Transverse colon (tissue), 4 donors: Measurements from ENCODE around the gene SUPT4H1. TPM values are rescaled to one million over a fixed set of nuclear protein-coding genes. Genes with fewer than 3 reads are reported as not detected.

Source experiments
- DNase-seq: peaks from one replicate; pipeline ENCODE4 v3.0.0-alpha.2; 2019
- H3K27ac ChIP-seq, 4 donors: fragments of 200-600 bp; sonication (generic); 2 replicates each; pipeline ENCODE4 v1.5.1; 2016 to 2018; ENCODE audit warnings: inconsistent platforms in 4 of 4
- H3K27me3 ChIP-seq: fragments of 200-600 bp; sonication (generic); 2 replicates; pipeline ENCODE4 v1.5.1; 2017; ENCODE audit warnings: inconsistent platforms
- H3K36me3 ChIP-seq, 4 donors: fragments of 200-600 bp; sonication (generic); 2 replicates each; pipeline ENCODE4 v1.5.1; 2017 to 2019; ENCODE audit warnings: inconsistent platforms in 4 of 4
- H3K4me1 ChIP-seq, 4 donors: fragments of 200-600 bp; sonication (generic); 2 replicates each; pipeline ENCODE4 v1.5.1; 2017 to 2020; ENCODE audit warnings: inconsistent platforms in 4 of 4
- H3K4me3 ChIP-seq, 4 donors: fragments of 200-600 bp; sonication (generic); 1 replicate in 1 of 4; 2 replicates in 3 of 4; pipeline versions ENCODE4 v1.5.1 to v1.6.1; 2017 to 2019; ENCODE audit warnings: inconsistent platforms in 4 of 4
- H3K9me3 ChIP-seq, 2 donors: fragments of 200-600 bp; sonication (generic); 2 replicates each; pipeline ENCODE4 v1.5.1; 2017 to 2019; ENCODE audit warnings: inconsistent platforms in 2 of 2
- CTCF ChIP-seq, 5 experiments: fragments of 200-600 bp in 3 of 5; fragments of 450-650 bp in 2 of 5; sonication (generic) in 3 of 5; IDR thresholded peaks; 1 replicate in 2 of 5; 2 replicates in 3 of 5; pipeline ENCODE4 v1.5.1; 2016 to 2017; ENCODE audit warnings: antibody characterized with exemption in 5 of 5, inconsistent platforms in 3 of 5, mild to moderate bottlenecking in 2 of 5, moderate library complexity in 1 of 5
- EP300 ChIP-seq: sonication (generic); formaldehyde crosslinking; IDR thresholded peaks from one replicate; pipeline ENCODE4 v1.6.1; 2017; ENCODE audit warnings: antibody characterized with exemption, low read depth
- POLR2A ChIP-seq: fragments of 450-650 bp; IDR thresholded peaks from one replicate; pipeline ENCODE4 v1.6.1; 2016; ENCODE audit warnings: antibody characterized with exemption, mild to moderate bottlenecking, moderate library complexity
- POLR2AphosphoS5 ChIP-seq, 3 donors: sonication (generic); formaldehyde crosslinking; IDR thresholded peaks; one replicate each; pipeline ENCODE4 v1.6.1; 2016; ENCODE audit warnings: antibody characterized with exemption in 3 of 3
- WGBS, 2 donors: methylation state at CpG; one replicate each; pipeline ENCODE4 v1.1.5; 2018; ENCODE audit warnings: low coverage in 1 of 2; 5-methylcytosine and 5-hydroxymethylcytosine counted together
- in situ Hi-C, 4 donors: fragments of 200-750 bp; cut with MboI; loops; one replicate each; pipeline versions ENCODE4 v1.15.0 to v1.15.1; 2017; ENCODE audit warnings: low sequenced_read_pairs in 3 of 4, low pct_ligation_motif_present in 1 of 4, low pct_unique_long_range_greater_than_20kb in 1 of 4
- intact Hi-C: fragments of 100-400 bp; cut with DNase I; formaldehyde crosslinking; loops from one replicate; pipeline ENCODE4 v1.15.1; 2023; ENCODE audit warnings: low total_unique reads
- total RNA-seq, 4 donors: library from RNA; depleted of rRNA; stranded (reverse); fragments of >200 nt; gene quantifications; one replicate each; pipeline ENCODE4 v1.1.0, GENCODE V29; 2016

The SUPT4H1 gene
- total RNA-seq, 4 donors from 2014 or later: 12.0 to 66.3 (median 40.0) TPM

- no peaks in the 10 kb centered on the region for H3K36me3 ChIP-seq
Measured at GRCh38 chr17:58375811-58376210, 23.8 kb upstream of the SUPT4H1 start.

DNA sequence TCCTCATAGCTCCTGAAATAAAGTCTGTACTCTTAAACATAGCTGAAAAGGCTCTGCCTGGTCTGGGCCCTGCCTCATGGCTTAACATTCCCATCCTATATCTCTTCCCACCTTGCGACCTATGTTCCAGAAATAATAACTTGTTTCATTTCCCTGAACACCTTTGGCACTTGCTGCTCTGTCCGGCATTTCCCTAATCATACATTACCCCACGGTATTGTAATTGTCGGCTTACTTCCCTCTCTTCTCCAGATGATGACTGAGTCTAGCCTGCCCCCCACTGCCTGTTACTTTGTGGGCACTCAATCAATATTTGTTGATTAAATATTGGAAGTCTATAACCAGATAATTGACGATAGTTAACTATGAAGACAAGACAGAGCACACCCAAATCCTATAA, 23.3 kb upstream of the SUPT4H1 start:
- peak overlapping the region; percentile 60 to 75 (median 72) for H3K27ac ChIP-seq
- intact Hi-C loops (no loop called here), in situ Hi-C loops (no loop called here)
- WGBS, 2 donors: 45 to 55% methylated on average over 5 of the region's 5 CpGs
- H3K27me3 ChIP-seq: no peaks in the 10 kb centered on the region
- TF ChIP-seq POLR2AphosphoS5 (IDR thresholded peaks at IDR 0.05) (no peak), POLR2A (no peak), CTCF (IDR thresholded peaks at IDR 0.05) (no peak), EP300 (no peak)
- no peaks in the 10 kb centered on the region for H3K9me3 ChIP-seq
- no peak overlapping the region for H3K4me3 ChIP-seq
- DNase-seq: no peak
- H3K4me1 ChIP-seq: peaks cover 0 to 56% (median 41%) of the 10 kb centered on the region in 4 donors
- no peaks in the 10 kb centered on the region for H3K36me3 ChIP-seq

More at GRCh38 chr17:58375811-58376210, 23.8 kb upstream of the SUPT4H1 start:
- WGBS, 2 donors: 66 to 73% methylated on average over 2 of the region's 2 CpGs
- Histone ChIP-seq H3K9me3 (no peaks in the 10 kb centered on the region), H3K27me3 (no peaks in the 10 kb centered on the region), H3K4me3 (no peak overlapping the region), H3K27ac (peak overlapping the region; percentile 60 to 75 (median 72)), H3K4me1 (peaks cover 0 to 54% (median 41%) of the 10 kb centered on the region in 4 donors)
- no peak for DNase-seq
- intact Hi-C loops (no loop called here), in situ Hi-C loops (no loop called here)
- TF ChIP-seq EP300 (no peak), CTCF (IDR thresholded peaks at IDR 0.05) (no peak), POLR2A (no peak), POLR2AphosphoS5 (IDR thresholded peaks at IDR 0.05) (no peak)

DNA sequence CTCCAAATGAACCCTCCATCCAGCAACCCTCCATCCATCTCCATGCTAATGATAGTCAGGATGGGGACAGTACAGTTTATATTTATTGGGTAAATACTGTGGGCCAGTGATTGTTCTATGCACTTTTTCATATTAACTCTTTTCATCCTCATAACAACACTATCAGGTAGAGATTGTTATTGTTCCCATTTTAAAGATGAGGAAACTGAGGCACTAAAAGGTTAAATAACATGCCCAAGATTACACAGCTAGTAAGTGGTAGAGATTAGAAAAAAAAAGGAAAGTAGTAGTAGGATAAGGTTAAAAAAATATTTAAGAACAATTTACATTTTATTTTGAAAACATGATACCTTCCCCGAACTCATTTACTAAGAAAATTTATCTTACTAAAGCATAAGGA, 21.9 kb upstream of the SUPT4H1 start:
- Histone ChIP-seq H3K4me1 (peaks cover 0 to 58% (median 48%) of the 10 kb centered on the region in 4 donors), H3K27ac (no peak overlapping the region), H3K9me3 (no peaks in the 10 kb centered on the region), H3K36me3 (no peaks in the 10 kb centered on the region), H3K4me3 (no peak overlapping the region), H3K27me3 (no peaks in the 10 kb centered on the region)
- 71 to 84% methylated on average over 1 of the region's 1 CpG for WGBS, 2 donors
- TF ChIP-seq EP300: no peak
- in situ Hi-C loops: no loop called here
- intact Hi-C loops: no loop called here
- DNase-seq: no peak

DNA sequence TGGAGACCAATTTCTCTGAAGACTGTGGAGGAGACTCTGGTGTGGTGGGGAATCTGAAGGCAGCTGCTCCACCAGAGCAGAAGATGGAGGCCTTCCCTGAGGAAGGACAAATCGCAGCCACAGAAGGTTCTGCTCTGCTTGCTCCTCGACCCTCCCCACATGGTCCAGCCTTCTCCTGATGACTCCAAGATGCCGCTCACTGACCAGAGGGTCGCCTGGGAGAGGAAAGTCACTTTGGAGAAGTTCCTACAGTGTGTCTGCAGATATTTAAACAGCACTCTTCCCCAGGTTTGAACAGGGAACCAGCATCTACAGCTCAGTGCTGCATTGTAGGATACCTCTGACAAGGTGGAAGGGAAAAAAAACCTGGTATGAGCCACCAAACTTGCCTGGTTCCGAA, 21.0 kb upstream of the SUPT4H1 start:
- TF ChIP-seq POLR2A: no peak
- no peak for TF ChIP-seq EP300
- TF ChIP-seq POLR2AphosphoS5 (IDR thresholded peaks at IDR 0.05): no peak
- no peak for TF ChIP-seq CTCF (IDR thresholded peaks at IDR 0.05)
- Histone ChIP-seq H3K4me1 (peaks cover 0 to 52% (median 46%) of the 10 kb centered on the region in 4 donors), H3K4me3 (no peak overlapping the region), H3K27ac (peak overlapping the region in 1 of 4 donors; percentile 13), H3K9me3 (no peaks in the 10 kb centered on the region), H3K36me3 (no peaks in the 10 kb centered on the region), H3K27me3 (no peaks in the 10 kb centered on the region)
- 60 to 72% methylated on average over 1 to 5 of the region's 5 CpGs for WGBS, 2 donors
- intact Hi-C loops (no loop called here), in situ Hi-C loops (no loop called here)
- DNase-seq: no peak
